Measurements from ENCODE around the gene PTGES.

The PTGES gene

DNA sequence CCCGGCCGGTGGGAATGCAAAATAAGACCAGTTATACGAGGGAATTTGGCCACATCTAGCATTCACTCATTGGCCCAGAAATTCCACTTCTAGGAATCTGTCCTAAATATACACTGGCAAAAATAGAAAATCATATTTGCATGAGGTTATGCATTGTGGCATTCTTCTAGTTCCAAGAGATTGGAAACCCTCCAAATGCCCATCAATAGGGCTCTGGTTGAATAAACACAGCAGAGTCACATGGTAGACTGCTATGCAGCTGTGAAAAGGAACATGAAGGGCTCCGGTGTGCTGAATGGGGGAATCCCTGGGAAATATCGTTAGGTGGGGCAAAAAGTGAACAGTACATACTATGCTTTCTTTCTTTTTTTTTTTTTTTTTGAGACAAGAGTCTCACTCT, 36.8 kb downstream of the PTGES start:
- DNase-seq, result no peak

DNA sequence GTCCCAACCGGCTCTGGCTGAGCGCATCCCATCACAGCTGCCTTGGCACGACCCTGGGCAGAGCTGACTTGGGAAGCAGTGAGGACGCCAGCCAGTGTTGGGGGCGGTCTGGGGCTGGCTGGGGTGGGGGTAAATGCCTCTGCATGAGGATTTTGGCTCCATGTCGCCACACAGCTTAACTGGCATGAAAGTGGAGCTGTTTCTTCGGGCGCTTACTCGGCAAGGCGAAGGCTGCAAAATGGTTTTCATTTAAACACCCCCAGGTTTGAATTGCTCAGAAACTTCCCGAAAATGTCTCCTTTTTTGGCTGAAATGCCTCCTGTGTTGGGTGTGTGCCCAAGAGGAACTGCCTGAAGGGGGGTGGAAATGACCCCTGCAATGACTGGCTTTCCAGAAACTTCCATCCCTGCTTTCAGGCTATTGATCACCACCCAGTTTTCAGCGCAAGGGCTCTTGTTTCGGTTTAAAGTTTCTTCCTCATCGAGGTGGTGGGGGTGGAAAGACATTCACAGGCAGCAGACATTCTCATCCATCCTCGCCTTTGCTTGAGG, 38.3 kb downstream of the PTGES start:
- DNase-seq, result no peak

DNA sequence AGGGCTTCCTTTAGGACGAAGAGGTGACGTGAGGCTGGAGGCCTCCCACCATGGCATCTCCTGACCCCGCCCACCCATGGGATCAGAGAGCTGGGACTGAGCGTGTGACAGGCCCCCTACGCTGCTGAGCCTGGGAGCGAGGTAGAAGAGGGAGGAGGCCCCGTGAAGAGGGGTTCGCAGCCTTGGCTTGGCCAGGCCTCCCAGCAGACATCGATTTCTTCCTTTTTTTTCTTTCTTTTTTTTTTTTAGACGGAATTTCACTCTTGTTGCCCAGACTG, 39.5 kb downstream of the PTGES start:
- DNase-seq, result no peak

DNA sequence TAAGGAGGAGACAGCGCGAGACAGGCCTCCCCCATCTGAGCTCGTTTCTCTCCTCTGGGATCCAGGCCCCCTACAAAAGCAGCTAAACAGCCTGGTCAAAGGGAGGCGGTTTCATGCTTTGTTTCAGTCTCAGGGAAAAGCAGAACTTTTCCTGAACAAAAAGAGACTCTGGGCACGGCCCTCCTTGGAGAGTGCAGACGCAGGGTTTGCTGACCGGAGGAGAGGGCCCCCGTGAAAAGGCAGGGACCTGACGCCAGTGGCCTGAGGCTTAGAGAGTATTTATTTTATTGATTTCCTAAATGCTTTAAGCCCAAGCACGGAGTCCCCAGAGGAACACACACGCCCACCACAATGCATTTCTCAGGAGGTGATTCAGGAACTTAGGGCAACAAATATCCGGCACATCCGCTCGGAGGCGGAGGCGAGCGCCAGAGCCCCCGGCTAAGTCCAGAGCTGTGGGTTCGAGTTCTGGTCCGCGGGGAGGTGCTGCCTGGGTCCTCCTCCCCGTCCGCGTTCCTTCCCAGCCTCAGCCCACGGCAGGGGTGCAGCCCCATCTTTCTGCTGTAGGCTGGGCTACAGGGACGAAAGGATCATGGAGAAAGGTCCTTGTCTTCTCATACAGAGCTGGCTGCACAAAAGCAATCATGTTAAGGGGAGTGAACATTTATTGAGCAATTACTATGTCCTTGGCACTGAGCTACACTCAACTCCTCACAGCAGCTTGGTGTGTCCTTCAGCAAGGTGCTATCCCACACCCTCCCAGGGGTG, 40.0 kb downstream of the PTGES start:
- DNase-seq, result no peak

DNA sequence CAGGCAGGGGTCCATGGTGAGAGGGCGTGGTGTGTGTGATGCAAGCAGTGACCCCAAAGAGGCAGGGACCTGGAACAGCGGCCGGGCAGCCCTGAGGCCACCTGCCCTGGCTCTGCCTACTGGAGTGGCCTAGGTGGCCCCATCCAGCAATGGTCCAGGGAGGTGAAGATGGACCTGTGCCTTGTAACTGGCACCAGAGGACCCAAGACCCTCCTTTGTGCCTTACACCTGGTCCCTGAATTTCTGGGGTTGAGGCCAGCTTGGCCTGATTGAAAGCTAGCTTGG, 42.7 kb downstream of the PTGES start:
- no peak for DNase-seq

DNA sequence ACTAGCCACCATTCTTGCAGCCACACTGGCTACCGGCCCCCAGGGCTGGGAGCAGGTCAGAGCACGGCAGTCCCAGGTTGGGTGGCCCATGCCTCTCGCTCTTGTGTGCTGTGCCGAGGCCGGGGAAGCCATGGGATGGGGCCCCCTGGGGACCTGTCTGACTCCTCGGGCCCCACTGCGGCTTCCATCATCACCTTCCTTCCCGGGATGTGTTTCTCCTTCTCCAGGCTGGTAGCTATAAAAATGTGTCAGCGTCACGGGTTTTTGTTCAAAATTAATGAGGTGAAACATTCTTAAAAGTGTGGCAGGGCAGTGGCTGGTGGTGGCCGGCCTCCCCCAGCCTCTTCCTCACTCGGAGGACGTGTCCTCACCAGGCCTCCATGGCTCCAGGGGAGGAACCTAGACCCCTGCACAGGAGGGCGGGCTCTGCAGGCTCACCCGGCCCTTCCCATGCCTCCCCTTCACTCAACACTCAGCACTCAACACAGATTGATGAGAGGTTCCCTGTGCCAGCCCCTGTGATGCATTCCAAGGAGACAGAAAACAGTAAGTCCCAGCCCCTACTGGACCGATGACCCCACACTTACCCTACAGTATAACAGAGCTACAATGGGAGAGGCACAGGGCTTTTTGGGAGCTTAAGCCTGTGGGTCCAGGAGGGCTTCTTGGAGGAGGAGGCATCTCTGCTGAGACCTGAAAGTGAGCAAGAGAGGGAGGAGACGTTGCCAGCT, 43.2 kb downstream of the PTGES start:
- no peak for DNase-seq

DNA sequence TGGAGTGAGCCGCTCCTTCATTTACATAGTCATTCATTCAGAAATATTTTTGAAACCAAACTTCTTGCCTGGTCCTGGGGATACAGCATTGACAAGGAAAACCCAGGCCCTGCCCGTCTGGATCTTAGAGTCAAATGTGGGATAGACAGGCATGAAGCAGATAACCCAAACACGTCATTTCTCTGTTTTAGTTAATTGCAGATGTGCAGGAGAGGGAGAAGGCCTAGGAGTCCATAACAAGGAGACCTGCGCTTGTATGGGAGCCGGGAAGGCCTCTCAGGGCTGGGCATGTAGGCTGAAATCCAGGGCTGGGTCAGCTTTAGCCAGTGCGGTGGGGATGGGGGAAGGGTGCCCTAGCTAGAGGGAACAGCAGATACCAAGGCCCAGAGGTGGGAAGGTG, 44.0 kb downstream of the PTGES start:
- no peak for DNase-seq

DNA sequence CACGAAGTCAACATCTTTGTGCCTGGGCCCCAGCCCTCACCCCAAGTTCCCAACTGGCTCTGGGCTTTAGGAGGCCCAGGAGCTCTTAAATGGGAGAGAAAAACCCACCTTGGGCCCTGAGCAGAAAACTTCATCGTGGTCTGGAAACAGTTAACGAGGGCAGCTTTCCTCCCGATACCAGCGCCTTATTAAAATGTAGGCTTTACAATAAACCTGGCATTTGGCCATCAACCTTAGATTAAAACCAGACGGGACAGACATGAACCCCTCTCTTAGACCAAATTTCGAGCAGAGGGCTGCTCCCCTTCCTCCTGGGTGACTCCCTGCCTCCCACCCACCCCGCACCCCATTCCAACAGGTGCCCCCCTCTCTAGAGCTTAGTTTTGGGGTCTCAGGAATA, 48.0 kb downstream of the PTGES start:
- no peak for DNase-seq

DNA sequence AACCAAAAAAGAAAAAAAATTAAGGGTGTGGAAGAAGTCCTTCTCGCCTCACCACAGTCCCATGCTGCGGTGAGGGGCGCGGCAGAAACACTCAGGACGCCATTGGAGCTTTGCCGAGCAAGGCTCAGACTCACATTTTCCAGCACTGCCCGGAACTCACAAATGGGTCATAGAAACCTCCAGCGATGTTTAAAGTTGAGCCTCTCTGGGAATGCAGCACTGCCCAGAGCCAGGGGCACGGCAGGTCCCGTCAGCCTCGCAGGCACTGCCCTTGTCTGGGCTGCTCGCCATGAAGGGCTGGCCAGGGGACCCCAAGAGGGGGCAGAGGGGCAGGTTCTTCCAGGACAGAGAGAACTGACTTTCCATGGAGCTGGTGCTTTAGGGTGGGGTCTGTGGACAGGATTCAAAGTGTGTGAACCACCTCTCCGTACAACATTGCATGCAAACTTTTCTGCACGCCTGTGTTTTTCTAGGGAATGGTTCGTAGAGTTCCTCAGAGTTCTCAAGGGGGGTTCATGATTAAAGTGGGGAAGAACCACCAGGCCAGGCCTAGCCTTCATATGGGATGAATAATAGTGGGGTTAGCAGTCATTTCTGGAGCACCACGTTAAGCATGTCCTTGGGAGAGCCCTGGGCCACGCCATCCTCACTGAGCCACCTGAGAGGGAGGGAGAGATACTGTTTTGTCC, 49.0 kb downstream of the PTGES start:
- DNase-seq, result no peak

DNA sequence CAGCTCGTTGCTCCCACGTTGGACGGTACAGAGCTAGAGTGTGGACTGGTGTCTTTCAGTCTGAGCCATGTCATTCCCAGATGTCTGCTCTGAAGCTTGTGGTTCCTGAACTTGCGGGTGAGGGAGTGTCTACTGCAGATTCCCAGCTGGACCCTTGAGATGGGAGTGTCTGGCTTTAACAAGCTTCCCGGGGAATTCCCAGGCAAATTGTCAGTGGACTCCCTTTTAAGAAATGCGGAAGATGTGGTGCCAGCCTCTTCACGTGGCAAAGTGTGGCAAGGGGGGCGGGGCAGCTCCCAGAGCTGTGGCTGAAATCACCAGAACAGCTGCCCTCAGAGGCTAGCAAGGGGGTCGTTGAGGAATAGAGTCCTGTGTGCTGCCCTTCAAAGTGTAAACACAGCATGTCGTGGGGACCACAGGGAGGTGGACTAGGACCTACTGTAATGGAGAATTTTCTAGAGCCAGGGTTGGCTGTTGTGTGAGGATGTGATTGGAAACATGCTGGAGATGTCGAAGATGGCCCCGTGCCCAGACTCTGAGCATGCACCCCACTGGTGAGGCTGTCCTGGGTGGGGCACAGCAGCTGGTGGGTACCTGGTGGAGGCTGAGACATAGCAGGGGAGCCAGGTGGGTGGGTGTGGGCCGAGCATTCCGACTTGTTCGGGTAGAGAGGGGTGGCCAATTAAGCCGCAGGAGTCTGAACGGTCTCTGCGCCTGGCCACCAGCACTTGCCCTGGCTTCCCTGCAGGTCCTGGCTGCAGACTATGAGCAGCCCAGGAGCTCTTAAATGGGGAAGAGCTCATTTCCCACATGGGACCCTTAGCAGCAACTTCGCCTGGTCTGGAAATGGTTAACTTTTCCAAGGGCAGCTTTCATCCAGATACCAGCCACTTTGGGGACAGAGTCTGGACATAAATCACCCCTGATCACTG, 50.0 kb downstream of the PTGES start:
- no peak for DNase-seq

DNA sequence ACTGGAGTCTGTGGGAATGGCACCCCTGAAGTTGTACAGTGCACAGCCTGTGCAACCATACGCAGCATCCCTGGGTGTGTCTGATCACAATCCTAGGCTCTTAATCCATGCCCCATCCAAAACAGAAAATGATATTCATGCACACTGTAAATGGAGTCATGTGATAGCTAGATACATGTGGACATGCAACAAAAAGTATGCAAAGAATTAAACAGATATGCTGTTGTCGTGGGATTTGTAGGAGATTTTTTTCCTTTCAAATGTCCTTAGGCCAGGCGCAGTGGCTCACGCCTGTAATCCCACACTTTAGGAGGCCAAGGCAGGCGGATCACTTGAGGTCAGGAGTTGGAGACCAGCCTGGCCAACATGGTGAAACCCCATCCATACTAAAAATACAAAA, 51.3 kb downstream of the PTGES start:
- no peak for DNase-seq

DNA sequence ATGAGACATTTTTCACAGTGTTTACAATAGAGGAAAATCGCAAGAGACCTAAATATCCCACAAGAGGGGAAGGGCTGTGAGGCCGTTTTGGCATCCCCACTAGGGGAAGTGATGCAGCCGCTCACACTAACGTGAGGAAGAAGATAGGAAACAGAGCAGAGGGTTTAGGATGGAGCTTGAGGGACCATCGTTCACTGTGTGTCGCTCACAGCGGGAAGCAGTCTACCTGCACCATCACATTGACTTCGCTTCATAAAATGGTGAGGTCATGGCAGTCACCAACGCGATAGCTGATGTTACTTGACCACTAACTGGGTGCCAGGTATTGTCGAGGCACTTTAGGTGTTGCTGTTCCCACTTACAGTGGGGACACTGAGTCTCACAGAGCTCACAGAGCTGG, 51.8 kb downstream of the PTGES start:
- no peak for DNase-seq

DNA sequence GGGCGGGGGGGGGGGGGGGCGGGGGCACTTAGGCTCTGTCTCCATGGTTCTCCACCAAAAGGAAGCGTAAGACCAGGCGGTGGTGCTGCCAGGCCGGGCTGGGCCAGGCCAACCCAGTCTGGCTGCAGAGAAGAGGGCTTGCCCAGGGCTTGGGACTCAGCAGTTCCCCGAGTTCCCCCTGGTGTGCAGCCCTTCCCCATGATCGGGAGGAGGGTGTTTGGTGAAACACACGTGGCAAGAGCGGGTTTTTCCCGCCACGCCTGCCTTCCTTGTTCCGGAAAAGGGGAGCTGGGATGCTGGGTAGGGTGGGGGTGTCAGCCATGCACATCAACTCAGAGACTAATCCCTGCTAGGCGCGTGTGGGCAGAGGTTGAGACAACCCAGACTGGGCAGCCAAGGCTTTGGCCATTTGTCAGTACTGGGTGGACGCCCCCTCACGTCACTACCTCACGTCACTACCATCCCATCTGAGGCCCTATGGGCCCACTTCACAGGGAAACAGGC, 54.5 kb downstream of the PTGES start:
- DNase-seq, result no peak

DNA sequence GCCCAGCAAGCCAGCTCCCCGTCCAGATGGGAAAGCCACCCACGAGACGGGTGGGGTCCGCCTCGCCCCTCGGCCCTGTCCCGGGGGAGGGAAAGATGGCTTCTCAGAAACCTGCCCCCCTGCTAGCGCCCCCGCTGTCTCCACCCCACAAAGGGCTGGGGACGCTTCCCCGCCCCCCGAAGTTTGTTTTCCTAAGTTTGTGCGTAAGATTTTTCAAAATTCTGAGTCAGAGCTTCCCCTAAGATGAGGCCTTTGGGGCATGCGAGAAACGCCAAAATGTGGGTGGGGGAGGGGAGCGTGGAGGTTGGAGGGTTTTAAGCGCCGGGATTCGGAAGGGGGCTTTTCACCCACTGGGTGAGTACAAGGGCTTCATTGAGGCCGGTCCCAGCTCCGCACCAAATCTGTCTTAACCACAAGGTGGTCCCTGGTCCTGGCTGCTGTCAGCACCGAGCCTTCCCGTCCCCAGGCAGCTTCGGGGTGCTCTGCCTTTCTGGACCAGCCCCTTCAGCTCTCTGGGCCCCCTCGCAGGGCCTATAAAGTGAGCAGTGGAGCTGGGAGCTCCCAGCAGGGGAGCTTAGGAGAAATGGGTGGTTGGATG, 55.1 kb downstream of the PTGES start:
- no peak for DNase-seq

DNA sequence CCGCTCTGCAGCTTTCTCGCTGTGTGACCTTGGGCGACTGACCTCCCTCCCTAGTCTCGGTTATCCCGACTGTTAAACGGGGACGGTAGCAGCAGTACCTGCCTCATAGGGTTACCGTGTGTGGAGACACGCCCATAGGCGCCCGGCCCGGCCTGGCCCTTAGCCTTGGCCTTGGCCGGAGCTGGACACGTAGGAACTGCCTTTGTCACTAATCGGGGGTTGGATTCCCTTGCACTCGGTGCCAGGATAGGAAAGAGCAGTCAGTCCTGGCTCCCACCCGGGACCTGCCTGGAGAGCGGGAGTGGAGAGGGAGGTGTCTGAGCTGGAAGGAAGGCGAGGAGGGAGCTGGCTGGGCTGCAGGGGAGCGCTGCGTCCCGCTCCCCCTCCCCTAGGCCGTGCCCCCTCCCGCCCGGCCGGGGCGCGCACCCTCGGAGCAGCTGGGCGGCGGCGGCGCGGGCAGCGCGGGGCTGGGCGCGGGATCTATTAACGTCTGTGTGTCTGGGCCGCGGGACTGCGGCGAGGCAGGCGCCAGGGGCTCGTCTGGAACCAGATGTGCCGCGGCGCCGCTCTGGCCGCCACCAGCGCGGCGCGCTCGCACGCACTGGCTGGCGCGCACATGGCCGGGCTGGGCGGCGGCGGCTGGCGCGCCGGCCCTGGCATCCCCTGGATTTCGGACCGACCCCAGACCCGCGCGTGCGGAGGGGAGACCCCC, 55.7 kb downstream of the PTGES start:
- no peak for DNase-seq

DNA sequence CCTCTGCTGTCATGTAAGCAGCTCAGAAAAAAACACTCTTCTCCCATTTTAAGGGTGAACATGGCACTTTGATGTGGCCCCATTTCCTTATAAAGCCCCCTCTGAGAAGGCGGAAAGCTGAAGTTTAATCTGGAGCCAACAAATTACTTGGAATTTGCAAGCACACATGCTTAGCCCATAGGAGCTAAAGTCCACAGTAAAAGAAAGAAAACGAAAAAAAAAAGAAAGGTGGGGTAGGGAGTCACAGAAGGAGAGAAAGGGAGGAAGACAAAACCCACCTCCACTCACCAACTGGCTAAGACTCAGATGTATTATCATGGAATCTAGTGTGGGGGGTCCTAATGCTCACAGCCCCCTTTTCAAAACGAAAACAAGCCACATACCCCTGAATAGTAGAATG, 57.0 kb downstream of the PTGES start:
- no peak for DNase-seq

DNA sequence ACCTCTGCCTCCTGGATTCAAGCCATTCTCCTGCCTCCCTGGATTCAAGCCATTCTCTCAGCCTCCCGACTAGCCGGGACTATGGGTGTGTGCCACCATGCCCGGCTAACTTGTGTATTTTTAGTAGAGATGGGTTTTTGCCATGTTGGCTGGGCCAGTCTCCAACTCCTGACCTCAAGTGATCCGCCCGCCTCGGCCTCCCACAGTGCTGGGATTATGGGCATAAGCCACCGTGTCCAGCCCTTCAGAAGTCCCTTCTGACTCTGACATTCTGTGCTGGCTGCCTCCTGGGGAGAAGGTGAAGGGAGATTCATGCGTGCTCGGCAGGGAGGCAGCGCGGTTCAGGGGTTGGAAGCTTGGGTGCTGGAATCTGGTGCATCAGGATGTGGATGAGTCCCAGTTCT, 58.6 kb downstream of the PTGES start:
- DNase-seq, result no peak

DNA sequence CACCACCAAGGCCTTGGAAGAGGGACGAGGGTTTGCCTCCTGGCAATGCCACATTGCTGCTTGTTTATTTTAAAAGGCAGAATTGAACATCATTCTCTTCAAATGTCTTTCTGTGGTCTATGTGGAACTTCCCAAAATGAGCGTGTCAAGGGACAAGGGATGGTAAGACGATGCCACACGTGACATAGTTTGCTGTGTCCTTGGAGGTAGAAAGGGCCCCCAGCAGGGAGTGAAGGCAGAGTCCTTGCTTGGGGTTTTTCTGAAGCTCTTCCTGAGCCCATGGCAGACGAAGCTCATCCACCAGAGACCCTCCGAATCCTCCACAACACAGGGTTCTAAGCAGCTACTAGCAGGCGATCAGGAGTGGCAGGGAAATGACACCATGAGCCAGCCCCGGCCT, 59.1 kb downstream of the PTGES start:
- DNase-seq, result no peak

DNA sequence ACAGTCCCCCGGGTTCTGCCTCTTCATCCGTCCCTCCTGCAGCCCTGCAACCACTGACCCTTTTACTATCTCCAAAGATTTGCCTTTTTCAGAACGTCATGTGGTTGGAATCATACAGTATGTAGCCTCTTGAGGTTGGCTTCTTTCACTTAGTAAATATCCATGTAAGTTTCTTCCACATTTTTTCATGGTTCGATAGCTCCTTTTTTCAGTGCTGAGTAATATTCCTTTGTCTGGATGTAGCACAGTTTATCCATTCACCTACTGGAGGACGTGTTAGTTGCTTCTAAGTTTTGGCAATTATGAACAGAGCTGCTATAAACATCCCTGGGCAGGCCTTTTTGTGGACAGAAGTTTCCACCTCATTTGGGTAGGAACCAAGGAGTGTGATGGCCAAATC, 60.3 kb downstream of the PTGES start:
- no peak for DNase-seq
